ENCODE measurements around the gene HADHA.

Gene HADHA

GRCh38 chr2:26255759-26256384 lies 11.4 kb upstream of the HADHA start:
- Histone ChIP-seq H3K36me3 (ENCODE audit: low read length) (no peaks in the 10 kb centered on the region), H3K9me2 (replicated peaks; ENCODE audit: insufficient read depth, low read length) (no peaks in the 10 kb centered on the region), H3K27me3 (ENCODE audit: low read length) (no peaks in the 10 kb centered on the region), H3K27ac (ENCODE audit: low read depth, low read length) (no peak overlapping the region), H2AFZ (ENCODE audit: low read depth, low read length, severe bottlenecking) (no peak overlapping the region), H3K4me3 (ENCODE audit: insufficient read depth, low read length, poor library complexity, severe bottlenecking) (no peak overlapping the region), H3K4me2 (ENCODE audit: low read depth, low read length, poor library complexity, severe bottlenecking) (no peak overlapping the region), H3F3A (ENCODE audit: insufficient read depth) (no peaks in the 10 kb centered on the region), H3K79me2 (ENCODE audit: insufficient read depth, low read length) (peaks cover 26% of the 10 kb centered on the region), H4K20me1 (ENCODE audit: low read depth, low read length) (no peaks in the 10 kb centered on the region), H3K9me3 (ENCODE audit: insufficient read depth, low read length) (no peaks in the 10 kb centered on the region), H3K9ac (ENCODE audit: low read length) (no peak overlapping the region)
- TF ChIP-seq EZH2phosphoT487 (conservative IDR thresholded peaks at IDR 0.05; ENCODE audit: low read length): no peak
- no peak for TF ChIP-seq CTCF (IDR thresholded peaks at IDR 0.05; ENCODE audit: insufficient read depth, low read length, poor library complexity, severe bottlenecking)

- H3K9me3 ChIP-seq (ENCODE audit: insufficient read depth, low read length): no peaks in the 10 kb centered on the region
- peaks cover 64% of the 10 kb centered on the region for H3K79me2 ChIP-seq (ENCODE audit: insufficient read depth, low read length)
- no peaks in the 10 kb centered on the region for H3F3A ChIP-seq (ENCODE audit: insufficient read depth)
- H2AFZ ChIP-seq (ENCODE audit: low read depth, low read length, severe bottlenecking): no peak overlapping the region
- no peak overlapping the region for H3K4me2 ChIP-seq (ENCODE audit: low read depth, low read length, poor library complexity, severe bottlenecking)
- no peaks in the 10 kb centered on the region for H3K9me2 ChIP-seq (replicated peaks; ENCODE audit: insufficient read depth, low read length)
- no peaks in the 10 kb centered on the region for H3K27me3 ChIP-seq (ENCODE audit: low read length)
- H3K36me3 ChIP-seq (ENCODE audit: low read length): no peaks in the 10 kb centered on the region
- no peak for TF ChIP-seq CTCF (IDR thresholded peaks at IDR 0.05; ENCODE audit: insufficient read depth, low read length, poor library complexity, severe bottlenecking)
- TF ChIP-seq EZH2phosphoT487 (conservative IDR thresholded peaks at IDR 0.05; ENCODE audit: low read length): no peak
- no peak overlapping the region for H3K9ac ChIP-seq (ENCODE audit: low read length)
- no peak overlapping the region for H3K27ac ChIP-seq (ENCODE audit: low read depth, low read length)
- no peak overlapping the region for H3K4me3 ChIP-seq (ENCODE audit: insufficient read depth, low read length, poor library complexity, severe bottlenecking)
- no peaks in the 10 kb centered on the region for H4K20me1 ChIP-seq (ENCODE audit: low read depth, low read length)
Measured at GRCh38 chr2:26251893-26252292, 7.5 kb upstream of the HADHA start.

- Histone ChIP-seq H4K20me1 (ENCODE audit: low read depth, low read length) (no peaks in the 10 kb centered on the region), H3F3A (ENCODE audit: insufficient read depth) (no peaks in the 10 kb centered on the region), H3K27me3 (ENCODE audit: low read length) (no peaks in the 10 kb centered on the region), H3K4me3 (ENCODE audit: insufficient read depth, low read length, poor library complexity, severe bottlenecking) (no peak overlapping the region), H3K79me2 (ENCODE audit: insufficient read depth, low read length) (peaks cover 85% of the 10 kb centered on the region), H3K9me3 (ENCODE audit: insufficient read depth, low read length) (no peaks in the 10 kb centered on the region), H2AFZ (ENCODE audit: low read depth, low read length, severe bottlenecking) (no peak overlapping the region), H3K9me2 (replicated peaks; ENCODE audit: insufficient read depth, low read length) (no peaks in the 10 kb centered on the region), H3K27ac (ENCODE audit: low read depth, low read length) (no peak overlapping the region), H3K4me2 (ENCODE audit: low read depth, low read length, poor library complexity, severe bottlenecking) (no peak overlapping the region), H3K9ac (ENCODE audit: low read length) (no peak overlapping the region), H3K36me3 (ENCODE audit: low read length) (no peaks in the 10 kb centered on the region)
- TF ChIP-seq EZH2phosphoT487 (conservative IDR thresholded peaks at IDR 0.05; ENCODE audit: low read length): no peak
- no peak for TF ChIP-seq CTCF (IDR thresholded peaks at IDR 0.05; ENCODE audit: insufficient read depth, low read length, poor library complexity, severe bottlenecking)
Measured at GRCh38 chr2:26249625-26250024, 5.2 kb upstream of the HADHA start.
